HCT116 (cell line): Measurements from ENCODE around the gene GMPPA.

Experiments used
- POLR2A ChIP-seq: IDR thresholded peaks from 2 replicates; pipeline ENCODE4 v1.7.0; 2011; ENCODE audit warnings: borderline replicate concordance; ENCODE audit not compliant: insufficient read depth, insufficient read length; ENCODE audit errors: extremely low read depth
- POLR2AphosphoS5 ChIP-seq: IDR thresholded peaks from 2 replicates; pipeline ENCODE4 v1.6.1; 2011; ENCODE audit warnings: mild to moderate bottlenecking, low read depth, low read length, moderate library complexity
- RAD21 ChIP-seq: IDR thresholded peaks from 2 replicates; pipeline ENCODE4 v1.6.1; 2012; ENCODE audit warnings: low read depth, mild to moderate bottlenecking
- SRF ChIP-seq: IDR thresholded peaks from 2 replicates; pipeline ENCODE4 v1.6.1; 2012; ENCODE audit warnings: low read depth
- TCF7L2 ChIP-seq: IDR thresholded peaks from 2 replicates; pipeline ENCODE4 v1.7.0; 2011; ENCODE audit warnings: borderline replicate concordance, inconsistent platforms; ENCODE audit not compliant: insufficient read depth, insufficient read length; ENCODE audit errors: extremely low read depth
- TF ChIP-seq, protein P1 (sequence below): IDR thresholded peaks from 2 replicates; pipeline ENCODE4 v1.6.1; 2012; ENCODE audit warnings: low read depth
- TF ChIP-seq, protein P2 (sequence below), 3 experiments: fragments of 200-600 bp in 1 of 3; sonication (generic) in 1 of 3; IDR thresholded peaks in 2 of 3; conservative IDR thresholded peaks in 1 of 3; 2 replicates each; pipeline ENCODE4 v1.5.1; 2012 to 2017; ENCODE audit warnings: low read depth in 2 of 3, low read length in 2 of 3, antibody characterized with exemption in 1 of 3, borderline replicate concordance in 1 of 3, control low read depth in 1 of 3, mild to moderate bottlenecking in 1 of 3, mixed read lengths in 1 of 3, mixed run types in 1 of 3, moderate library complexity in 1 of 3; ENCODE audit not compliant: insufficient read depth in 1 of 3

DNA sequence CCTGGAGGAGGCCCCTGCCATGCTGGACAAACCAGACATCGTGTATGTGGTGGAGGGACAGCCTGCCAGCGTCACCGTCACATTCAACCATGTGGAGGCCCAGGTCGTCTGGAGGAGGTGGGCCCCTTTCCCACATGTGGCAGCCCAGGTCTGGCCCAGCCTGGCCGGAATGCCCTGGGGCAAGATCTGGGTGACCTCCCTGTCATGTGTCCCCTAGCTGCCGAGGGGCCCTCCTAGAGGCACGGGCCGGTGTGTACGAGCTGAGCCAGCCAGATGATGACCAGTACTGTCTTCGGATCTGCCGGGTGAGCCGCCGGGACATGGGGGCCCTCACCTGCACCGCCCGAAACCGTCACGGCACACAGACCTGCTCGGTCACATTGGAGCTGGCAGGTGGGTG is 25.2 kb upstream of the GMPPA start:
- TF ChIP-seq, protein P1, sequence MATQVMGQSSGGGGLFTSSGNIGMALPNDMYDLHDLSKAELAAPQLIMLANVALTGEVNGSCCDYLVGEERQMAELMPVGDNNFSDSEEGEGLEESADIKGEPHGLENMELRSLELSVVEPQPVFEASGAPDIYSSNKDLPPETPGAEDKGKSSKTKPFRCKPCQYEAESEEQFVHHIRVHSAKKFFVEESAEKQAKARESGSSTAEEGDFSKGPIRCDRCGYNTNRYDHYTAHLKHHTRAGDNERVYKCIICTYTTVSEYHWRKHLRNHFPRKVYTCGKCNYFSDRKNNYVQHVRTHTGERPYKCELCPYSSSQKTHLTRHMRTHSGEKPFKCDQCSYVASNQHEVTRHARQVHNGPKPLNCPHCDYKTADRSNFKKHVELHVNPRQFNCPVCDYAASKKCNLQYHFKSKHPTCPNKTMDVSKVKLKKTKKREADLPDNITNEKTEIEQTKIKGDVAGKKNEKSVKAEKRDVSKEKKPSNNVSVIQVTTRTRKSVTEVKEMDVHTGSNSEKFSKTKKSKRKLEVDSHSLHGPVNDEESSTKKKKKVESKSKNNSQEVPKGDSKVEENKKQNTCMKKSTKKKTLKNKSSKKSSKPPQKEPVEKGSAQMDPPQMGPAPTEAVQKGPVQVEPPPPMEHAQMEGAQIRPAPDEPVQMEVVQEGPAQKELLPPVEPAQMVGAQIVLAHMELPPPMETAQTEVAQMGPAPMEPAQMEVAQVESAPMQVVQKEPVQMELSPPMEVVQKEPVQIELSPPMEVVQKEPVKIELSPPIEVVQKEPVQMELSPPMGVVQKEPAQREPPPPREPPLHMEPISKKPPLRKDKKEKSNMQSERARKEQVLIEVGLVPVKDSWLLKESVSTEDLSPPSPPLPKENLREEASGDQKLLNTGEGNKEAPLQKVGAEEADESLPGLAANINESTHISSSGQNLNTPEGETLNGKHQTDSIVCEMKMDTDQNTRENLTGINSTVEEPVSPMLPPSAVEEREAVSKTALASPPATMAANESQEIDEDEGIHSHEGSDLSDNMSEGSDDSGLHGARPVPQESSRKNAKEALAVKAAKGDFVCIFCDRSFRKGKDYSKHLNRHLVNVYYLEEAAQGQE: no peak
- TF ChIP-seq, protein P2, sequence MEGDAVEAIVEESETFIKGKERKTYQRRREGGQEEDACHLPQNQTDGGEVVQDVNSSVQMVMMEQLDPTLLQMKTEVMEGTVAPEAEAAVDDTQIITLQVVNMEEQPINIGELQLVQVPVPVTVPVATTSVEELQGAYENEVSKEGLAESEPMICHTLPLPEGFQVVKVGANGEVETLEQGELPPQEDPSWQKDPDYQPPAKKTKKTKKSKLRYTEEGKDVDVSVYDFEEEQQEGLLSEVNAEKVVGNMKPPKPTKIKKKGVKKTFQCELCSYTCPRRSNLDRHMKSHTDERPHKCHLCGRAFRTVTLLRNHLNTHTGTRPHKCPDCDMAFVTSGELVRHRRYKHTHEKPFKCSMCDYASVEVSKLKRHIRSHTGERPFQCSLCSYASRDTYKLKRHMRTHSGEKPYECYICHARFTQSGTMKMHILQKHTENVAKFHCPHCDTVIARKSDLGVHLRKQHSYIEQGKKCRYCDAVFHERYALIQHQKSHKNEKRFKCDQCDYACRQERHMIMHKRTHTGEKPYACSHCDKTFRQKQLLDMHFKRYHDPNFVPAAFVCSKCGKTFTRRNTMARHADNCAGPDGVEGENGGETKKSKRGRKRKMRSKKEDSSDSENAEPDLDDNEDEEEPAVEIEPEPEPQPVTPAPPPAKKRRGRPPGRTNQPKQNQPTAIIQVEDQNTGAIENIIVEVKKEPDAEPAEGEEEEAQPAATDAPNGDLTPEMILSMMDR (IDR thresholded peaks at IDR 0.05 in 2 of 3, conservative IDR thresholded peaks at IDR 0.05 in 1 of 3; ENCODE audit: borderline replicate concordance in 1 of 3, insufficient read depth in 1 of 3, low read depth in 2 of 3, low read length in 2 of 3): no peak
- TF ChIP-seq POLR2AphosphoS5: no peak
- no peak for TF ChIP-seq TCF7L2
- no peak for TF ChIP-seq POLR2A
- TF ChIP-seq RAD21: no peak
- TF ChIP-seq SRF: no peak
